ENCODE measurements around the gene C1GALT1C1L.
A peak's percentile ranks its signal among the peaks of the same experiment; 100 is the strongest.
"Not testable (repeated sequence)": the region's sequence is repeated elsewhere in the genome, so short reads cannot be mapped to it uniquely, and the experiment has no call there.

Gene C1GALT1C1L

DNA sequence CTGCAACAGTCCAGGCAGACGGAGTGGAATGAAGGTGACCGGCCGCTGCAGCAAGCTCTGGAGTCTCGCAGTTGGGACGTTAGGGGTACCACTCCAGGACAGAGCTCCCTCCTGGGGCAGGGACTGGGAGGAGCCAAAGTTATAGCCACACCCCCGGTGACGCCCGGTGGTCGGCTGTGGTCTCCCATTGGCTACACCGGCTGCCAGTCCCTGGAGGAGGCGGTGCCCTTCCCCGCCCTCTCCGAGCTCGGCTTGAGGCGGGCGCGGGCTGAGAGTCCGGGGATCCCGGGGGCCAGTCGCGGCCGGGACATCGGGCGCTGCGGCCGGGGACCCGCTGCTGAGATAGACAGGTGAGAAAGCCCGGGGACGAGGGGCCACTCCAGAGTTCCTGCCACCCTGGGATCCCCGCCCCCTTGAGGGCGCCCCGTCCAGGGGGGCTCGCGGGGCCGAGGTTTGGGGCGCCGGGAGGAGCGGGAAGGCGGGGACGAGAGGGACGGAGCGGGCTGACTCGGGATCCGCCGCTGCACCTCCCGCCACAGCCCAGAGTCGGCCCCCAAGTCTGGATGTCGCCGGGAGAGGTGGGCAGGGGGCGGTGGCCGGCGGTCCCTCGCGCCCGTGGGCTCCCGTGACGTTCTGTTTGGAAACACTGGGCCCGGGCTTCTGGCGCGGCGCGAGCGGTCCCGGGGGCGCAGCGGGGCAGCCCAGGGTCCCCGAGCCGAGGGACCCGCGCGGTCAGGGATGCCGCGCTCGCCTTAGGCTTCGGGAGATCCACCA is 39.0 kb downstream of the C1GALT1C1L start, which contains the start of gene PLEKHH2:
Gene PLEKHH2 (plus strand): TSS at position 231 of the 774 bp plus-strand sequence. CDS start 7,414 bp downstream, outside the sequence.
- ChIA-PET POLR2A (no interaction called here), CTCF (interaction anchor here (1.0 kb wide), 2 partner anchors 10 to 27 kb away, joined by 4 to 5 read pairs; no protein-coding TSS in a partner anchor)
- DNase-seq (ENCODE audit: low read depth, low spot score): no peak
- peak within 1 kb of the TSS; percentile 70 for H3K4me3 ChIP-seq (ENCODE audit: low read depth, low read length)
- TF ChIP-seq, protein P1, sequence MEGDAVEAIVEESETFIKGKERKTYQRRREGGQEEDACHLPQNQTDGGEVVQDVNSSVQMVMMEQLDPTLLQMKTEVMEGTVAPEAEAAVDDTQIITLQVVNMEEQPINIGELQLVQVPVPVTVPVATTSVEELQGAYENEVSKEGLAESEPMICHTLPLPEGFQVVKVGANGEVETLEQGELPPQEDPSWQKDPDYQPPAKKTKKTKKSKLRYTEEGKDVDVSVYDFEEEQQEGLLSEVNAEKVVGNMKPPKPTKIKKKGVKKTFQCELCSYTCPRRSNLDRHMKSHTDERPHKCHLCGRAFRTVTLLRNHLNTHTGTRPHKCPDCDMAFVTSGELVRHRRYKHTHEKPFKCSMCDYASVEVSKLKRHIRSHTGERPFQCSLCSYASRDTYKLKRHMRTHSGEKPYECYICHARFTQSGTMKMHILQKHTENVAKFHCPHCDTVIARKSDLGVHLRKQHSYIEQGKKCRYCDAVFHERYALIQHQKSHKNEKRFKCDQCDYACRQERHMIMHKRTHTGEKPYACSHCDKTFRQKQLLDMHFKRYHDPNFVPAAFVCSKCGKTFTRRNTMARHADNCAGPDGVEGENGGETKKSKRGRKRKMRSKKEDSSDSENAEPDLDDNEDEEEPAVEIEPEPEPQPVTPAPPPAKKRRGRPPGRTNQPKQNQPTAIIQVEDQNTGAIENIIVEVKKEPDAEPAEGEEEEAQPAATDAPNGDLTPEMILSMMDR (IDR thresholded peaks at IDR 0.05; ENCODE audit: insufficient read depth, low read length, missing control alignments): no peak

DNA sequence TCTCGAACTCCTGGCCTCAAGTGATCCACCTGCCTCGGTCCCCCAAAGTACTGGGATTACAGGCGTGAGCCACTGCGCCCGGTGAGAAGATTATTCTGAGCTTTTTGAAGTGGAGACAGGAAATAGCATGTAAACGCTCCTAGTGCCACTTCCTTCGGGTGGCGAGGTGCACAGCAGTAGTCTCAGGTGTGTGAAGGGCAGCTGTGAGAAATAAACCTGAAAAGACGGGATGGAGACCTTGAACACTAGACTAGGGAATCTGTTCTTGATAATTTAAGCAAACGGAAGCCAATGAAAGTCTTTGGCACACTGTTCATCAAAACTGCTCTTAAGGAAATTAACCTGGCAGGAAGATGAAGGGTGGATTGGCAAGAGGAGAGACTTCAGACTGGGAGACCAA is 39.6 kb downstream of the C1GALT1C1L start:
- ChIA-PET POLR2A (no interaction called here), CTCF (interaction anchor here (1.0 kb wide), 2 partner anchors 10 to 26 kb away, joined by 4 to 5 read pairs; no protein-coding TSS in a partner anchor)
- no peak for DNase-seq (ENCODE audit: low read depth, low spot score)
- peak overlapping the region; percentile 70 for H3K4me3 ChIP-seq (ENCODE audit: low read depth, low read length)
- TF ChIP-seq, protein P1 (IDR thresholded peaks at IDR 0.05; ENCODE audit: insufficient read depth, low read length, missing control alignments): no peak

DNA sequence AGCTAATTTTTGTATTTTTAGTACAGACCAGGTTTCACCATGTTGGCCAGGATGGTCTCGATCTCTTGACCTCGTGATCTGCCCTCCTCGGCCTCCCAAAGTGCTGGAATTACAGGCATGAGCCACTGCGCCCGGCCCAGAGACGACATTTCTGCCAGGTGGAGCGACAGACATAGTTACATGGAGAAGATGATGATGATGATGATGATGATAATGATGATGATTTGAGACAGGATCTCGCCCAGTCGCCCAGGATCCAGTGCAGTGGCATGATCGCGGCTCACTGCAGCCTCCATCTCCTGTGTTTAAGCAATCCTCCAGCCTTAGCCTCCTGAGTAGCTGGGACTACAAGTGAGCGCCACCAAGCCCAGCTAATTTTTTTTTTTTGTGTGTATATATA is 40.1 kb downstream of the C1GALT1C1L start:
- POLR2A ChIA-PET; DNase-seq (ENCODE audit: low read depth, low spot score); H3K4me3 ChIP-seq (ENCODE audit: low read depth, low read length): not testable (repeated sequence)
- CTCF ChIA-PET: interaction anchor here (1.0 kb wide), 1 partner anchor 26 kb away, joined by 5 read pairs; no protein-coding TSS in a partner anchor

DNA sequence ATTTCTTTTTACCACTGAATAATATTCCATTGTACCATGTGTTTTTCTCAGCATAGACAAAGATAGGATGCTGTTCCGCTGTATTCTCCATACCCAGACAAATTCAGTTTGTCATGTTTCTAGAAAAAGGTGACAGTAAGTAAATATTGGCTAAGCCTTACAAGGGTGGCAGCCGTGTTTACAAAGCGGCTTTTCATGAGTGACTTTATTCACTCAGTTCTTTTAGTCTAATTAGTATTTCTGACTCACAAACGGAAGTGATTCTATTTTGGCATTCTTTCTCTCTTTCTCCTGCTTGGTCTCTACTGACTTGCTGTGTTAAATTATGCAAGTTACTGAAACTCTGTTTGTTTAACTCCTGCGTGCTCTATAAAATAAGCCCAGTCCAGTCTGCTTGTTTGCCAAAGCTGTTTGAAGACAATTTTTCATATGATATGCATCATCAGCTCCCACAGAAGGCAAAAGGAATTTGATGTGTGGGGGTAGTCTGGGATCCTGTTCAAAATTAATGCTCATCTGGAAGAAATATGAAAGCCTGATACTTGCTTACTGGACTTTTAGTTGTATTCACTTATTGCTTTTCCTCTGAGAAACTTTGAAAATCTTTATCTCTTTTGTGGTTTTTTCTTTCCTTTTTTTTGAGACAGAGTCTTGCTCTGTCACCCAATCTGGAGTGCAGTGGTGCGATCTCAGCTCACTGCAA is 41.5 kb downstream of the C1GALT1C1L start:
- ChIA-PET POLR2A (no interaction called here), CTCF (interaction anchor here (1.3 kb wide), 1 partner anchor 25 kb away, joined by 4 read pairs; no protein-coding TSS in a partner anchor)
- H3K4me3 ChIP-seq (ENCODE audit: low read depth, low read length): no peak overlapping the region
- peak; percentile 90 for DNase-seq (ENCODE audit: low read depth, low spot score)
- TF ChIP-seq, protein P1 (IDR thresholded peaks at IDR 0.05; ENCODE audit: insufficient read depth, low read length, missing control alignments): no peak

DNA sequence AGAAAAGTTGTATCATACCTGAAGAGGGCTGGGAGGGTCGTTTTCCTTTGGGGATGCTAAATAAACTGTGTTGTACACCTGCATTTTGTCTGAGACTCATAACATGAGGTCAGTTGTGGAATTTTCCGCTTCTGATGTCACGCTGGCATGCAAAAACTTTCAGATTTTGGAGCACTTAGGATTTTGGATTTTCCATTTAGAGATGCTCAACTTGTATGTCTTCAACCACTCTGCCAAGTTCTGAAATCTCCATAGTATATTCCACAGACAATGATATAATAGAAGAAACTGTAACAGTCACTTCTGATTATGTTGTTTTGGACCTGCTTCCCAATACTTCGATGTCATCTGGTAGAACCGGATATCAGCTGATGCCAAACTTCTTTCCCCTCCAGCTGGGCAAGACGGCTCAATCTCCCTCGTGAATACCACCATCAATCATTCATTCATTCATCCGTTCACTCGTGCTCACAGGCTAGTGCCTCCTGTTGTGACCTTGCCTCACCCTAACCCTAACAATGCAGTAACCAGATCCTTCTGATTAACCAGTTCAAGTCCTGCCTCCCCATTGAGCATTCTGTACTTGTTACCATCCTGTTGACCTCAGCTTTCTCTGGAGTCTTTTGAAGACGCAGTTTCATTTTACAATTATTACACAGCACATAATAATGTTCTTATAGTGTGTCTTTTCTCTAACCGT is 44.5 kb downstream of the C1GALT1C1L start:
- CTCF ChIA-PET: interaction anchor here (1.3 to 2.1 kb wide), 2 partner anchors 20 to 27 kb away, joined by 3 to 5 read pairs; no protein-coding TSS in a partner anchor
- TF ChIP-seq, protein P1 (IDR thresholded peaks at IDR 0.05; ENCODE audit: insufficient read depth, low read length, missing control alignments): no peak
- H3K4me3 ChIP-seq (ENCODE audit: low read depth, low read length): no peak overlapping the region
- no peak for DNase-seq (ENCODE audit: low read depth, low spot score)
- POLR2A ChIA-PET: no interaction called here

Data from AG04449 (cell line).